Activated T-helper 1 cell treated with anti-CD3 and anti-CD28 coated beads, Interleukin-12 subunit alpha, Interleukin-12 subunit beta, Interleukin-2, Interleukin-4 antibody, amounts not matched to agents 30 ng/mL and 10 ng/mL and 1 ng/mL, durations not matched to agents 14 hours and 24 hours and 36 hours (primary cell): ENCODE results near the gene PRXL2B. TPM values are rescaled to one million over a fixed set of nuclear protein-coding genes. Genes with fewer than 3 reads are reported as not detected.

Experiments used
- DNase-seq: peaks from one replicate; pipeline ENCODE4 v3.0.0; 2021; ENCODE audit warnings: low spot score
- H3K27ac Mint-ChIP-seq: one replicate; pipeline ENCODE4 v1.8.0; 2021; ENCODE audit warnings: mild to moderate bottlenecking, mixed read lengths
- H3K27me3 Mint-ChIP-seq: one replicate; pipeline ENCODE4 v1.8.0; 2022; ENCODE audit warnings: mild to moderate bottlenecking, moderate library complexity, mixed read lengths; ENCODE audit not compliant: insufficient read depth
- H3K36me3 Mint-ChIP-seq: one replicate; pipeline ENCODE4 v1.8.0; 2021; ENCODE audit warnings: low read depth, mixed read lengths
- H3K4me1 Mint-ChIP-seq: one replicate; pipeline ENCODE4 v1.8.0; 2021; ENCODE audit warnings: low read depth, mixed read lengths
- H3K4me3 Mint-ChIP-seq: one replicate; pipeline ENCODE4 v1.8.0; 2021; ENCODE audit warnings: mild to moderate bottlenecking, moderate library complexity, mixed read lengths
- H3K9me3 Mint-ChIP-seq: one replicate; pipeline ENCODE4 v1.8.0; 2021; ENCODE audit warnings: mixed read lengths
- intact Hi-C: fragments of 100-400 bp; cut with micrococcal nuclease; formaldehyde crosslinking; loops from one replicate; pipeline ENCODE4 v1.15.1; 2024
- total RNA-seq: library from RNA; stranded (reverse); gene quantifications from 2 replicates; pipeline ENCODE4 v1.2.3, GENCODE V29; 2022

Gene PRXL2B, protein sequence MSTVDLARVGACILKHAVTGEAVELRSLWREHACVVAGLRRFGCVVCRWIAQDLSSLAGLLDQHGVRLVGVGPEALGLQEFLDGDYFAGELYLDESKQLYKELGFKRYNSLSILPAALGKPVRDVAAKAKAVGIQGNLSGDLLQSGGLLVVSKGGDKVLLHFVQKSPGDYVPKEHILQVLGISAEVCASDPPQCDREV
- 39.5 and 42.1 TPM in 2 replicates for total RNA-seq

DNA sequence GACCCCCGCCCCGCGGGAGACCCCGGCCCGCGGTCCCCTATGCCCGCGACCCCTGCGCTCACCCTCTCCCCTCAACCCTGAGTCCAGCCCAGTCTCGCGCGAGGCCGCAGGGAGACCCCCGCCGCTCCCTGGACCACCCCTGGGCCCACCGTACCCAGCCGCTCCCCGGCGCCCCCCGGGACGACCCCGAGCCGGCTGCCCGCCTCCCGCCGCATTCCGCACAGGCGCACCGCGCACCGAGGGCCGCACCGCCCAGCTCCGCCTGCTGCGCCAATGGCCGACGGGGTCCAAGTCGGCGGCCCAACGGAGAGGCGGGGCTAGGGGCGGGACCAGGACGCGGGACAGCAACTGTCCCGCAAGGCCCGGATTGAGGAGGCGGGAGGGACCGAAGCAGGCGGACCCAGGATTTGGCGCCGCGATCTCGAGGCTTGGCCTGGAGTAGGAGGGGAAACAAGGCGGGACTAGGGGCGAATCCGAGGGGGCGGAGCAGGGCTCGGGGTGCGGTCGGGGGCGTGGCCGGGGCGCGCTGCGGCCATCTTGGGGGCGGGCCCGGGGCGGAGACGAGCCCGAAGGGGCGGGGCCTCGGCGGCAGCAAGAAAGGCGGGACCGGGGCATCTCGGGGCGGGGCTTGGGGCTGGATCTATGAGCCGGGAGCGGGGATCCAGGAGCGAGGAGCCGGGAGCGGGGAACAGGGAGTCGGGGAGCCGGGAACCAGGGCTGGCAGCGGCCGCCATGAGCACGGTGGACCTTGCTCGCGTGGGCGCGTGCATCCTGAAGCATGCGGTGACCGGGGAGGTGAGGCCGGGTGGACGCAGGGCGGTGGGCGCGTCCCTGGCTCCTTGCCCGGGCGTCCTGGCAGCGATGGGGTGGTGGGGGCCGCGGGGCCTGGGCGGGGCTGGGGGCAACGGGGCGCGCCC lies at the start of gene PRXL2B:
TSS of gene PRXL2B (plus strand) at position 624 of the 917 bp plus-strand sequence. CDS start at position 733, 109 bp downstream.
- peaks cover 3% of the 10 kb centered on the region for H3K36me3 Mint-ChIP-seq
- intact Hi-C loops, result loop anchor here (1.0 to 10.0 kb wide), 12 partner anchors 8 to 1038 kb away; partner anchors contain the start of genes FAAP20, MORN1, PANK4 and RER1
- no peaks in the 10 kb centered on the region for H3K27me3 Mint-ChIP-seq
- no peaks in the 10 kb centered on the region for H3K9me3 Mint-ChIP-seq
- peak; percentile 98 for DNase-seq
- H3K4me3 Mint-ChIP-seq, result peak within 1 kb of the TSS; percentile 86
- H3K4me1 Mint-ChIP-seq, result peaks cover 40% of the 10 kb centered on the region
- peak within 1 kb of the TSS; percentile 94 for H3K27ac Mint-ChIP-seq

GRCh38 chr1:2537784-2538115 lies 48.8 kb upstream of the PRXL2B start:
- Mint-ChIP-seq H3K27me3 (peaks cover 23% of the 10 kb centered on the region), H3K9me3 (no peaks in the 10 kb centered on the region), H3K36me3 (no peaks in the 10 kb centered on the region), H3K27ac (no peak overlapping the region), H3K4me3 (no peak overlapping the region), H3K4me1 (no peaks in the 10 kb centered on the region)
- intact Hi-C loops, result no loop called here
- DNase-seq, result no peak

GRCh38 chr1:2538376-2538775 lies 48.2 kb upstream of the PRXL2B start:
- Mint-ChIP-seq H3K9me3 (no peaks in the 10 kb centered on the region), H3K4me3 (no peak overlapping the region), H3K4me1 (no peaks in the 10 kb centered on the region)

DNA sequence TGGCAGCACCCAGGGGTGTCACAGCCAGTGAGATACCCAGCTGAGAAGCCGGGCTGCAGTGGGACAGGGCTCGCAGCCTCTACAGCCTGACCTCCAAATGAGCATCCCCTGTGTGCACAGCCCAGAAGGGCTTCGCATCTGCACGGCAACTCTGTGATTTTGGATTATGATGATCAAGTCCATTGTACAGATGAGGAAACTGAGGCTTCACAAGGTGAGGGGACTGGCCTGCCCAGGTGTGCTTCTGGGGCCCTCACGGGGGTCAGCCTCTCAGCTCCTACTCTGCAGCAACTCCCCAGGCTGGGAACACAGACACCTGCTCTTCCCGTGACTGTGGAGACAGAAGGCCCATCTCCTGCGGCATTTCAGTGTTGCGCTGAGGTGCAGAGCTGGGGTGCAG lies 47.7 kb upstream of the PRXL2B start:
- DNase-seq, result no peak
- H3K4me3 Mint-ChIP-seq, result no peak overlapping the region
- H3K27me3 Mint-ChIP-seq, result peaks cover 18% of the 10 kb centered on the region
- no peaks in the 10 kb centered on the region for H3K9me3 Mint-ChIP-seq
- intact Hi-C loops, result no loop called here
- H3K4me1 Mint-ChIP-seq, result no peaks in the 10 kb centered on the region
- no peak overlapping the region for H3K27ac Mint-ChIP-seq
- H3K36me3 Mint-ChIP-seq, result no peaks in the 10 kb centered on the region

More at GRCh38 chr1:2538376-2538775, 48.2 kb upstream of the PRXL2B start:
- no peak overlapping the region for H3K27ac Mint-ChIP-seq
- DNase-seq, result no peak
- H3K27me3 Mint-ChIP-seq, result peaks cover 20% of the 10 kb centered on the region
- no peaks in the 10 kb centered on the region for H3K36me3 Mint-ChIP-seq
- intact Hi-C loops, result no loop called here

- Mint-ChIP-seq H3K4me3 (no peak overlapping the region), H3K27ac (no peak overlapping the region), H3K9me3 (no peaks in the 10 kb centered on the region), H3K4me1 (no peaks in the 10 kb centered on the region), H3K27me3 (peaks cover 15% of the 10 kb centered on the region), H3K36me3 (no peaks in the 10 kb centered on the region)
- DNase-seq, result no peak
- intact Hi-C loops, result no loop called here
These were observed 47.2 kb upstream of the PRXL2B start for GRCh38 chr1:2539312-2539907.

- no peak overlapping the region for H3K27ac Mint-ChIP-seq
- no peaks in the 10 kb centered on the region for H3K36me3 Mint-ChIP-seq
- no peak for DNase-seq
- H3K4me1 Mint-ChIP-seq, result no peaks in the 10 kb centered on the region
- H3K9me3 Mint-ChIP-seq, result no peaks in the 10 kb centered on the region
- no peak overlapping the region for H3K4me3 Mint-ChIP-seq
- intact Hi-C loops, result loop anchor here (10.0 kb wide), 1 partner anchor 1364 kb away; the partner anchor contains the start of gene C1orf174
- peaks cover 18% of the 10 kb centered on the region for H3K27me3 Mint-ChIP-seq
These were observed 45.6 kb upstream of the PRXL2B start for GRCh38 chr1:2540816-2541492.

DNA sequence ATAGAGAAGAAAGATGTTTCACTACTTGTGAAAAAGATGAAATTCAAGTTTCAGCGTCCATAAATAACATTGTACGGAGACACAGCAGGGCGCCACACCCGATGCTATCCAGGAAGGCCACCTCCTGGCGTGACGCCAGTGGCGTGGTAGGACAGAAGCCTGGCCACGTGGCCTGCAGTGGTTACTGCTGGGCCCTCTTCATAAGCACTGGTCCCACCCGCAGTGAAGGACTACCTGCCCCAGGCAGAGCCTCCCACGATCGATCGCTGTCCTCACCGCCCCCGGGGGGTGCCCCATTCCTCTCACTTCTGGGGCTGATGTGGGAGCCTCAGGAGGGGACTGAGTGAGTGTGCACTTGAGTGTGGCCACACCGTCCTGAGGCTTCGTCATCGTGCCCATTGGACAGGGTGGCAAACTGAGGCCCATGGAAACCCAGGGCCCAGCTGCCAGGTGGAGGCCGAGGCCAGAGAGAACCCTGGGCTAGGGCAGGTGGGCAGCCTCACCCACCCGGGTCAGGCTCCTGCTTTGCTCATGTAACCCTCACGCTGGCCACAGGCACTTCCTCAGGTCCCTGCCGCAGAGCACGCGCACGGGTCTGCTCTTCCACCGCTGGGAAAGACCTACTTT lies 44.8 kb upstream of the PRXL2B start:
- Mint-ChIP-seq H3K4me3 (no peak overlapping the region), H3K9me3 (no peaks in the 10 kb centered on the region), H3K4me1 (no peaks in the 10 kb centered on the region), H3K27me3 (peaks cover 18% of the 10 kb centered on the region), H3K36me3 (no peaks in the 10 kb centered on the region), H3K27ac (no peak overlapping the region)
- no peak for DNase-seq
- intact Hi-C loops, result loop anchor here (10.0 kb wide), 1 partner anchor 1363 kb away; the partner anchor contains the start of gene C1orf174

DNA sequence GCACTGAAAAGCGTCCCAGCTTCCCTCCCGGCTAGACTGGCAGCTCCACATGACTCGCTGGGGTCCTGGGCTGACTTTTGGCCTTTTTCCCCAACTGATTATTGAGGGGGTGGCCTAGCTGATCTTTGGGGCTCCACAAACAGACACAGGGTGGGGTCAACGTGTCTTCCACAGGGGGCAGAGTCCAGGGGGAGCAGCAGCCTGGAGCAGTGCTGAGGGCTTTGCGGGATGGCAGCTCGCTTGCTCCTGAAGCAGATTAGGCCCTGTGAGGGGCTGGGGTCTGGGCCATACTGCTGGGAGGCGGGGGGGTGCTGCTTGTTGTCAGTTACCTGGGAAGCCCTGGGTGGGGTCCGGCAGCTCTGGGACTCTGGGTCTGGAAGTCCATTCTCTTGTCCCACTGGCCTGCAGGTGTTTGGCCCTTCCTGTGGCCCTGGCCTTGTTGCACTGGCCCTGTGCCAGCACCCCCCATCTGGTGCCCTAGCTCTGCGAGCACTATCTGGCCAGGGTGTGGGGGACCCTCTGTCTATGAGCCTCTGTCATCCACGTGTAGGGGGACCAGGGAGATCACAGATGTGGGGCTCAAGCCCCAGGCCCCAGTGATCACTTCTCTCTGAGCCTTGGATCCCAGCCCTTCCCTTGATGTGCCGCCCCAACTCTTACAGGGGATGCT lies 44.2 kb upstream of the PRXL2B start:
- Mint-ChIP-seq H3K4me3 (no peak overlapping the region), H3K9me3 (no peaks in the 10 kb centered on the region), H3K27ac (no peak overlapping the region), H3K27me3 (peaks cover 18% of the 10 kb centered on the region), H3K36me3 (no peaks in the 10 kb centered on the region), H3K4me1 (no peaks in the 10 kb centered on the region)
- intact Hi-C loops, result loop anchor here (10.0 kb wide), 1 partner anchor 1362 kb away; the partner anchor contains the start of gene C1orf174
- DNase-seq, result no peak

- intact Hi-C loops, result loop anchor here (10.0 kb wide), 1 partner anchor 1361 kb away; the partner anchor contains the start of gene C1orf174
- Mint-ChIP-seq H3K4me1 (peaks cover 2% of the 10 kb centered on the region), H3K9me3 (no peaks in the 10 kb centered on the region), H3K36me3 (no peaks in the 10 kb centered on the region), H3K27me3 (peaks cover 15% of the 10 kb centered on the region), H3K4me3 (no peak overlapping the region), H3K27ac (no peak overlapping the region)
- DNase-seq, result no peak
These were observed 43.0 kb upstream of the PRXL2B start for GRCh38 chr1:2543543-2544092.

- DNase-seq, result no peak
- H3K27me3 Mint-ChIP-seq, result peaks cover 13% of the 10 kb centered on the region
- H3K9me3 Mint-ChIP-seq, result no peaks in the 10 kb centered on the region
- intact Hi-C loops, result loop anchor here (10.0 kb wide), 1 partner anchor 1361 kb away; the partner anchor contains the start of gene C1orf174
- no peak overlapping the region for H3K4me3 Mint-ChIP-seq
- no peak overlapping the region for H3K27ac Mint-ChIP-seq
- no peaks in the 10 kb centered on the region for H3K36me3 Mint-ChIP-seq
- H3K4me1 Mint-ChIP-seq, result peaks cover 7% of the 10 kb centered on the region
These were observed 42.3 kb upstream of the PRXL2B start for GRCh38 chr1:2544093-2544874.
